DND-41 (cell line): ENCODE data around the gene TRMT61A.

ENCODE experiments used
- CTCF ChIP-seq: IDR thresholded peaks from 2 replicates; pipeline ENCODE4 v1.5.1; 2012; ENCODE audit warnings: borderline replicate concordance, low read length, moderate library complexity, mild to moderate bottlenecking; ENCODE audit not compliant: poor library complexity, severe bottlenecking; ENCODE audit errors: extremely low read depth
- EZH2 ChIP-seq: IDR thresholded peaks from 3 replicates; pipeline ENCODE4 v1.6.1; 2012; ENCODE audit warnings: borderline replicate concordance, low read depth, mild to moderate bottlenecking, moderate library complexity, low read length, inconsistent platforms; ENCODE audit not compliant: severe bottlenecking

GRCh38 chr14:103555559-103556337, 26.8 kb downstream of the TRMT61A start:
- TF ChIP-seq CTCF (no peak), EZH2 (no peak)
